GM23338 (cell line): ENCODE data around the gene ARL15. TPM values are rescaled to one million over a fixed set of nuclear protein-coding genes. Genes with fewer than 3 reads are reported as not detected.

ENCODE experiments used
- ATAC-seq: fragments of 200-7000 bp; cut with Tn5 transposase; 3 replicates; pipeline ENCODE4 v1.9.1; 2020
- DNase-seq: peaks from one replicate; pipeline ENCODE4 v3.0.0-alpha.2; 2015; ENCODE audit warnings: low spot score
- H2AFZ ChIP-seq: fragments of 200-600 bp; sonication (generic); 2 replicates; pipeline ENCODE4 v1.8.0; 2016; ENCODE audit warnings: antibody characterized with exemption, mild to moderate bottlenecking, moderate library complexity
- H3F3A ChIP-seq: fragments of 200-600 bp; sonication (generic); replicated peaks from 2 replicates; pipeline ENCODE4 v1.8.0; 2017; ENCODE audit warnings: antibody characterized with exemption, mixed run types, low read depth
- H3K27ac ChIP-seq: fragments of 200-600 bp; sonication (generic); 2 replicates; pipeline ENCODE4 v1.6.1; 2016; ENCODE audit warnings: low read depth
- H3K27me3 ChIP-seq: fragments of 200-600 bp; sonication (generic); 2 replicates; pipeline ENCODE4 v1.8.0; 2016; ENCODE audit warnings: mild to moderate bottlenecking, mixed run types, moderate library complexity; ENCODE audit not compliant: insufficient read depth
- H3K36me3 ChIP-seq: fragments of 200-600 bp; sonication (generic); 2 replicates; pipeline ENCODE4 v1.8.0; 2016; ENCODE audit warnings: mild to moderate bottlenecking; ENCODE audit not compliant: insufficient read depth
- H3K4me1 ChIP-seq: fragments of 200-600 bp; sonication (generic); 2 replicates; pipeline ENCODE4 v1.8.0; 2016; ENCODE audit warnings: mild to moderate bottlenecking, moderate library complexity; ENCODE audit not compliant: insufficient read depth
- H3K4me2 ChIP-seq: fragments of 200-600 bp; sonication (generic); 2 replicates; pipeline ENCODE4 v1.7.1; 2017; ENCODE audit warnings: mixed run types
- H3K4me3 ChIP-seq: fragments of 200-600 bp; sonication (generic); 2 replicates; pipeline ENCODE4 v1.6.1; 2016; ENCODE audit warnings: mixed run types
- H3K79me2 ChIP-seq: fragments of 200-600 bp; sonication (generic); replicated peaks from 2 replicates; pipeline ENCODE4 v1.8.0; 2017; ENCODE audit warnings: mild to moderate bottlenecking; ENCODE audit not compliant: insufficient read depth
- H3K9me2 ChIP-seq: fragments of 200-600 bp; sonication (generic); 2 replicates; pipeline ENCODE4 v1.8.0; 2017; ENCODE audit not compliant: insufficient read depth
- H4K20me1 ChIP-seq: fragments of 200-600 bp; sonication (generic); replicated peaks from 2 replicates; pipeline ENCODE4 v1.8.0; 2017; ENCODE audit warnings: mild to moderate bottlenecking; ENCODE audit not compliant: insufficient read depth
- H3K27ac Mint-ChIP-seq: 2 replicates; pipeline ENCODE4 v1.8.0; 2020; ENCODE audit warnings: inconsistent platforms, mild to moderate bottlenecking, moderate library complexity, mixed read lengths
- H3K27me3 Mint-ChIP-seq: 3 replicates; pipeline ENCODE4 v1.8.0; 2022; ENCODE audit warnings: low read depth, mild to moderate bottlenecking, moderate library complexity, mixed read lengths, inconsistent platforms; ENCODE audit not compliant: insufficient read depth, poor library complexity
- H3K36me3 Mint-ChIP-seq: 3 replicates; pipeline ENCODE4 v1.8.0; 2021; ENCODE audit warnings: low read depth, mild to moderate bottlenecking, inconsistent platforms, moderate library complexity, mixed read lengths
- H3K4me1 Mint-ChIP-seq: 3 replicates; pipeline ENCODE4 v1.8.0; 2020; ENCODE audit warnings: mild to moderate bottlenecking, inconsistent platforms, mixed read lengths
- H3K4me3 Mint-ChIP-seq: 3 replicates; pipeline ENCODE4 v1.8.0; 2021; ENCODE audit warnings: moderate library complexity, mild to moderate bottlenecking, inconsistent platforms, mixed read lengths
- H3K9me3 Mint-ChIP-seq: 3 replicates; pipeline ENCODE4 v1.8.0; 2020; ENCODE audit warnings: moderate library complexity, mild to moderate bottlenecking, inconsistent platforms, mixed read lengths
- CREB1 ChIP-seq: fragments of 250-450 bp; sonication (Bioruptor Pico); IDR thresholded peaks from 2 replicates; pipeline ENCODE4 v1.5.0; 2020; ENCODE audit warnings: low read depth, mild to moderate bottlenecking, moderate library complexity
- EZH2 ChIP-seq: fragments of 200-600 bp; sonication (generic); IDR thresholded peaks from one replicate; pipeline ENCODE4 v1.8.0; 2017; ENCODE audit warnings: antibody characterized with exemption, mild to moderate bottlenecking, low read depth; ENCODE audit not compliant: unreplicated experiment
- EZH2phosphoT487 ChIP-seq: fragments of 200-600 bp; sonication (generic); IDR thresholded peaks from one replicate; pipeline ENCODE4 v1.8.1; 2018; ENCODE audit warnings: antibody characterized with exemption; ENCODE audit not compliant: unreplicated experiment
- JUNB ChIP-seq: IDR thresholded peaks from one replicate; pipeline ENCODE4 v1.6.1; 2016; ENCODE audit warnings: antibody characterized with exemption; ENCODE audit not compliant: unreplicated experiment
- NANOG ChIP-seq: IDR thresholded peaks from 2 replicates; pipeline ENCODE4 v1.6.1; 2016; ENCODE audit warnings: antibody characterized with exemption, borderline replicate concordance
- REST ChIP-seq: IDR thresholded peaks from one replicate; pipeline ENCODE4 v1.6.1; 2018; ENCODE audit warnings: antibody characterized with exemption; ENCODE audit not compliant: unreplicated experiment
- STAT1 ChIP-seq: IDR thresholded peaks from one replicate; pipeline ENCODE4 v1.6.1; 2016; ENCODE audit warnings: antibody characterized with exemption; ENCODE audit not compliant: unreplicated experiment
- ZNF114 ChIP-seq: fragments of 250-450 bp; sonication (Bioruptor Pico); IDR thresholded peaks from 2 replicates; pipeline ENCODE4 v1.5.0; 2020; ENCODE audit warnings: mild to moderate bottlenecking, moderate library complexity
- ZNF331 ChIP-seq: fragments of 250-450 bp; sonication (Bioruptor Pico); IDR thresholded peaks from 2 replicates; pipeline ENCODE4 v1.5.0; 2020; ENCODE audit warnings: low read depth, mild to moderate bottlenecking, moderate library complexity
- ZNF462 ChIP-seq: fragments of 250-450 bp; sonication (Bioruptor Pico); IDR thresholded peaks from 2 replicates; pipeline ENCODE4 v1.5.0; 2020; ENCODE audit warnings: mild to moderate bottlenecking, moderate library complexity
- polyA plus RNA-seq: library from polyadenylated mRNA; unstranded; fragments of >200 nt; fragmentation: Nextera tagmentation; extraction: Ambion mirVana; gene quantifications from 2 replicates; pipeline ENCODE4 v1.2.1, GENCODE V29; 2016
- total RNA-seq: library from RNA; depleted of rRNA; stranded (reverse); fragments of >200 nt; shearing (Covaris generic); gene quantifications from 2 replicates; pipeline ENCODE4 v1.2.3, GENCODE V29; 2014

The ARL15 gene
- total and polyA plus RNA-seq, 2 experiments from 2014 or later, result 13.0 to 54.0 TPM

GRCh38 chr5:53906736-53907135 is 403.6 kb downstream of the ARL15 start (continued):
- no peak for TF ChIP-seq STAT1
- no peak for TF ChIP-seq NANOG
- no peak for TF ChIP-seq ZNF331
- no peak for TF ChIP-seq EZH2
- TF ChIP-seq REST, result no peak
- no peak for TF ChIP-seq ZNF114

- Mint-ChIP-seq H3K27ac (no peak overlapping the region; the same call in 1 of the 2 replicates), H3K36me3 (peaks cover 4% of the 10 kb centered on the region; the same call in 1 of the 3 replicates), H3K9me3 (no peaks in the 10 kb centered on the region; the same call in 1 of the 3 replicates), H3K4me3 (no peak overlapping the region), H3K27me3 (no peaks in the 10 kb centered on the region), H3K4me1 (no peaks in the 10 kb centered on the region)
- no peaks in the 10 kb centered on the region for H3K27me3 ChIP-seq
- H3K9me2 ChIP-seq, result no peaks in the 10 kb centered on the region
- no peaks in the 10 kb centered on the region for H3F3A ChIP-seq
- H3K4me2 ChIP-seq, result no peak overlapping the region
- no peaks in the 10 kb centered on the region for H3K4me1 ChIP-seq
- DNase-seq, result no peak
- no peak overlapping the region for H2AFZ ChIP-seq
- no peaks in the 10 kb centered on the region for H3K36me3 ChIP-seq
- H3K4me3 ChIP-seq, result no peak overlapping the region
- no peaks in the 10 kb centered on the region for H4K20me1 ChIP-seq
- ATAC-seq, result no peak
- no peaks in the 10 kb centered on the region for H3K79me2 ChIP-seq
- no peak overlapping the region for H3K27ac ChIP-seq
- no peak for TF ChIP-seq EZH2
- TF ChIP-seq STAT1, result no peak
- no peak for TF ChIP-seq JUNB
- no peak for TF ChIP-seq ZNF114
- no peak for TF ChIP-seq EZH2phosphoT487
- no peak for TF ChIP-seq REST
- no peak for TF ChIP-seq ZNF462 (CRISPR knock-in tag)
- TF ChIP-seq ZNF331, result no peak
- no peak for TF ChIP-seq CREB1 (CRISPR knock-in tag)
Measured at GRCh38 chr5:53902296-53902907, 408.0 kb downstream of the ARL15 start.
